Liver (tissue), 9 donors: Measurements from ENCODE around the gene MXRA8. TPM values are rescaled to one million over a fixed set of nuclear protein-coding genes. Genes with fewer than 3 reads are reported as not detected.

Source experiments
- DNase-seq: peaks from one replicate; pipeline ENCODE4 v3.0.0-alpha.2; 2017; ENCODE audit warnings: low spot score
- H3K27ac ChIP-seq, 2 donors: one replicate each; pipeline ENCODE4 v1.7.0; 2013; ENCODE audit warnings: inconsistent platforms in 2 of 2, low read length in 2 of 2, control low read depth in 1 of 2, low read depth in 1 of 2, mild to moderate bottlenecking in 1 of 2
- H3K27me3 ChIP-seq, 4 donors: one replicate each; pipeline versions ENCODE4 v1.6.1 to v1.7.0; 2013; ENCODE audit warnings: low read length in 3 of 4, inconsistent platforms in 1 of 4, mild to moderate bottlenecking in 1 of 4, moderate library complexity in 1 of 4; ENCODE audit not compliant: control insufficient read depth in 4 of 4, insufficient read depth in 4 of 4
- H3K36me3 ChIP-seq, 4 donors: one replicate each; pipeline versions ENCODE4 v1.6.1 to v1.7.0; 2013; ENCODE audit warnings: low read length in 3 of 4, mild to moderate bottlenecking in 3 of 4, low read depth in 1 of 4, moderate library complexity in 1 of 4; ENCODE audit not compliant: control insufficient read depth in 4 of 4, insufficient read depth in 3 of 4
- H3K4me1 ChIP-seq, 4 donors: one replicate each; pipeline versions ENCODE4 v1.6.1 to v1.7.0; 2013; ENCODE audit warnings: low read length in 3 of 4, mild to moderate bottlenecking in 3 of 4, moderate library complexity in 1 of 4; ENCODE audit not compliant: control insufficient read depth in 4 of 4, insufficient read depth in 4 of 4
- H3K4me3 ChIP-seq, 3 donors: one replicate each; pipeline versions ENCODE4 v1.6.1 to v1.7.0; 2013; ENCODE audit warnings: low read length in 3 of 3, control low read depth in 1 of 3, low read depth in 1 of 3, mild to moderate bottlenecking in 1 of 3
- H3K9ac ChIP-seq, 2 donors: one replicate each; pipeline ENCODE4 v1.7.0; 2013; ENCODE audit warnings: low read length in 2 of 2, mild to moderate bottlenecking in 2 of 2, moderate library complexity in 2 of 2, control low read depth in 1 of 2, low read depth in 1 of 2
- H3K9me3 ChIP-seq, 4 donors: one replicate each; pipeline versions ENCODE4 v1.6.1 to v1.7.0; 2013; ENCODE audit warnings: low read length in 3 of 4; ENCODE audit not compliant: control insufficient read depth in 4 of 4
- ATF3 ChIP-seq: IDR thresholded peaks from 2 replicates; pipeline ENCODE4 v1.6.1; 2016; ENCODE audit warnings: antibody characterized with exemption
- EGR1 ChIP-seq, 2 donors: IDR thresholded peaks; 2 replicates each; pipeline ENCODE4 v1.6.1; 2016 to 2018; ENCODE audit warnings: antibody characterized with exemption in 2 of 2, low read depth in 2 of 2
- FOXA1 ChIP-seq: IDR thresholded peaks from 2 replicates; pipeline ENCODE4 v1.6.1; 2016; ENCODE audit warnings: antibody characterized with exemption
- FOXA2 ChIP-seq: IDR thresholded peaks from 2 replicates; pipeline ENCODE4 v1.6.1; 2016; ENCODE audit warnings: antibody characterized with exemption
- GABPA ChIP-seq, 2 donors: IDR thresholded peaks in 1 of 2; conservative IDR thresholded peaks in 1 of 2; 2 replicates each; pipeline ENCODE4 v1.6.1; 2016; ENCODE audit warnings: antibody characterized with exemption in 2 of 2, mild to moderate bottlenecking in 1 of 2, moderate library complexity in 1 of 2
- HNF4A ChIP-seq, 2 donors: conservative IDR thresholded peaks; 2 replicates each; pipeline ENCODE4 v1.6.1; 2016; ENCODE audit warnings: antibody characterized with exemption in 2 of 2, mild to moderate bottlenecking in 2 of 2
- HNF4G ChIP-seq: IDR thresholded peaks from 2 replicates; pipeline ENCODE4 v1.6.1; 2016; ENCODE audit warnings: antibody characterized with exemption
- JUND ChIP-seq, 2 donors: IDR thresholded peaks; 2 replicates each; pipeline ENCODE4 v1.6.1; 2016; ENCODE audit warnings: antibody characterized with exemption in 2 of 2
- MAX ChIP-seq: IDR thresholded peaks from 2 replicates; pipeline ENCODE4 v1.6.1; 2016; ENCODE audit warnings: antibody characterized with exemption
- NR2F2 ChIP-seq: IDR thresholded peaks from 2 replicates; pipeline ENCODE4 v1.6.1; 2016; ENCODE audit warnings: antibody characterized with exemption
- RAD21 ChIP-seq, 2 donors: IDR thresholded peaks; 2 replicates each; pipeline ENCODE4 v1.6.1; 2016; ENCODE audit warnings: antibody characterized with exemption in 2 of 2, mild to moderate bottlenecking in 2 of 2
- REST ChIP-seq: IDR thresholded peaks from 2 replicates; pipeline ENCODE4 v1.6.1; 2016; ENCODE audit warnings: antibody characterized with exemption, mild to moderate bottlenecking
- RXRA ChIP-seq, 2 donors: IDR thresholded peaks; 2 replicates each; pipeline ENCODE4 v1.6.1; 2017 to 2018; ENCODE audit warnings: antibody characterized with exemption in 2 of 2, mild to moderate bottlenecking in 1 of 2
- SP1 ChIP-seq: IDR thresholded peaks from 2 replicates; pipeline ENCODE4 v1.6.1; 2018; ENCODE audit warnings: antibody characterized with exemption, mild to moderate bottlenecking
- YY1 ChIP-seq: IDR thresholded peaks from 2 replicates; pipeline ENCODE4 v1.6.1; 2016; ENCODE audit warnings: antibody characterized with exemption, mild to moderate bottlenecking
- ZBTB33 ChIP-seq: IDR thresholded peaks from 2 replicates; pipeline ENCODE4 v1.6.1; 2016; ENCODE audit warnings: antibody characterized with exemption
- WGBS: extraction: QIAGEN DNeasy Blood & Tissue Kit; methylation state at CpG from one replicate; pipeline ENCODE4 v1.1.7; 2013; 5-methylcytosine and 5-hydroxymethylcytosine counted together
- polyA plus RNA-seq, 2 donors: library from polyadenylated mRNA; stranded (reverse) in 1 of 2; unstranded in 1 of 2; fragments of 200-250 nt in 1 of 2; fragments of >200 nt in 1 of 2; fragmentation: Nextera tagmentation in 1 of 2; extraction: Ambion mirVana in 1 of 2; gene quantifications; one replicate each; pipeline versions ENCODE4 v1.2.1 to v1.2.3, GENCODE V29; 2013 to 2015
- total RNA-seq, 2 donors: library from RNA; depleted of rRNA; stranded (reverse); fragments of >200 nt; gene quantifications; one replicate each; pipeline ENCODE4 v1.2.3, GENCODE V29; 2014
- donor health status: healthy.
- donor health status: healthy.
- donor health status: healthy.
- donor health status: healthy.
- donor health status: healthy.

The MXRA8 gene
- total and polyA plus RNA-seq, 4 donors: 1.8 to 5.9 (median 4.2) TPM

- H3K9ac ChIP-seq: peak within 1 kb of the TSS; percentile 72 to 94
- TF ChIP-seq GABPA (IDR thresholded peaks at IDR 0.05 in 1 of 2, conservative IDR thresholded peaks at IDR 0.05 in 1 of 2) (peak; percentile 97), YY1 (peak; percentile 90), JUND (IDR thresholded peaks at IDR 0.05) (no peak), EGR1 (IDR thresholded peaks at IDR 0.05; ENCODE audit: low read depth in 2 of 2) (peak; percentile 81 to 94), RAD21 (IDR thresholded peaks at IDR 0.05) (peak; percentile 31 to 34), MAX (peak; percentile 87), ZBTB33 (peak; percentile 98), RXRA (IDR thresholded peaks at IDR 0.05) (peak; percentile 35 to 47), NR2F2 (peak; percentile 36), SP1 (peak; percentile 82), HNF4G (no peak), HNF4A (conservative IDR thresholded peaks at IDR 0.05) (peak in 1 of 2 donors; percentile 40), REST (no peak), FOXA1 (no peak), FOXA2 (no peak)
- peaks cover 7 to 33% (median 28%) of the 10 kb centered on the region in 4 donors for H3K4me1 ChIP-seq
- WGBS: under 1% methylated on average over 85 of the region's 85 CpGs
- peak within 1 kb of the TSS; percentile 73 to 98 (median 82) for H3K4me3 ChIP-seq
- H3K36me3 ChIP-seq: peaks cover 0 to 4% (median 0%) of the 10 kb centered on the region in 4 donors
- H3K27ac ChIP-seq: peak within 1 kb of the TSS; percentile 77 to 87
- H3K9me3 ChIP-seq: no peaks in the 10 kb centered on the region
- DNase-seq: peak; percentile 94
- no peaks in the 10 kb centered on the region for H3K27me3 ChIP-seq
Observed at GRCh38 chr1:1374929-1375662, 16.7 kb upstream of the MXRA8 start, which contains the start of gene AURKAIP1. Gene AURKAIP1, minus strand, starts transcription at chr1:1375207. Its CDS starts 451 bp downstream, at chr1:1374756.

- Histone ChIP-seq H3K27ac (peak overlapping the region; percentile 77 to 87), H3K4me1 (peaks cover 7 to 33% (median 28%) of the 10 kb centered on the region in 4 donors), H3K4me3 (peak overlapping the region; percentile 70 to 98 (median 82)), H3K36me3 (peaks cover 0 to 4% (median 0%) of the 10 kb centered on the region in 4 donors), H3K9ac (peak overlapping the region; percentile 68 to 94), H3K9me3 (no peaks in the 10 kb centered on the region), H3K27me3 (no peaks in the 10 kb centered on the region)
- DNase-seq: no peak
- WGBS: under 1% methylated on average over 24 of the region's 24 CpGs
- TF ChIP-seq FOXA2 (no peak), RXRA (IDR thresholded peaks at IDR 0.05) (no peak), ZBTB33 (no peak), MAX (no peak), SP1 (no peak), GABPA (IDR thresholded peaks at IDR 0.05 in 1 of 2, conservative IDR thresholded peaks at IDR 0.05 in 1 of 2) (no peak), FOXA1 (no peak), REST (no peak), ATF3 (no peak), NR2F2 (no peak), EGR1 (IDR thresholded peaks at IDR 0.05; ENCODE audit: low read depth in 2 of 2) (no peak)
Observed at GRCh38 chr1:1374589-1374928, 16.2 kb upstream of the MXRA8 start.
